Bronchial epithelial cell (primary cell): ENCODE results near the gene TADA2A. TPM values are rescaled to one million over a fixed set of nuclear protein-coding genes. Genes with fewer than 3 reads are reported as not detected.
"Not testable (repeated sequence)": the region's sequence is repeated elsewhere in the genome, so short reads cannot be mapped to it uniquely, and the experiment has no call there.

ENCODE experiments used
- DNase-seq: peaks from one replicate; pipeline ENCODE4 v3.0.0-alpha.2; 2010; ENCODE audit warnings: low read depth
- FAIRE-seq: peaks from 2 replicates; lab custom pipeline; 2011; peaks lifted over from hg19 to GRCh38; lab: Jason Lieb, UNC
- H3K27me3 ChIP-seq: 2 replicates; pipeline ENCODE4 v1.5.1; 2011; ENCODE audit warnings: low read length; ENCODE audit not compliant: control insufficient read depth, insufficient read depth
- H3K36me3 ChIP-seq: 2 replicates; pipeline ENCODE4 v1.5.1; 2011; ENCODE audit warnings: low read length; ENCODE audit not compliant: control insufficient read depth, insufficient read depth
- H3K4me3 ChIP-seq: 2 replicates; pipeline ENCODE4 v1.5.1; 2011; ENCODE audit warnings: mild to moderate bottlenecking, low read depth, low read length, control low read depth
- total RNA-seq: library from RNA; depleted of rRNA; stranded (reverse); fragments of >200 nt; gene quantifications from 2 replicates; pipeline ENCODE4 v1.2.1, GENCODE V29; 2014
- TF ChIP-seq, protein P1 (sequence below): IDR thresholded peaks from 2 replicates; pipeline ENCODE4 v1.5.1; 2011; ENCODE audit warnings: mild to moderate bottlenecking, moderate library complexity, low read length, control low read depth, inconsistent platforms; ENCODE audit not compliant: insufficient read depth, severe bottlenecking

Gene TADA2A
- total RNA-seq, 1 donor from 2014 or later, result 15.8 TPM

DNA sequence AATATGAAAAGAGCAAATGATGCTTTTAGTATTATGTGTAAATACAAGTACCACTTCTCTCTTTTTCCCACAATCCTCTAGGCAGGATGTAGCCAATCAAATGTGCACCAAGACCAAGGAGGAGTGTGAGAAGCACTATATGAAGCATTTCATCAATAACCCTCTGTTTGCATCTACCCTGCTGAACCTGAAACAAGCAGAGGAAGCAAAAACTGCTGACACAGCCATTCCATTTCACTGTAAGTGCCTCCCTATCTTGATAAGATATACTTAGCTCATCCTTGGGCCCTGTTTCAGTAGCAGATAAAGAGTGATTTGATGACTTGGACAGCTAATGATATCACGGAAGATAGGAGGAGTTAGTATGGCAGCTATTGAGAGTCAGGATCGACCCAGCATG lies 33.7 kb downstream of the TADA2A start:
- TF ChIP-seq, protein P1, sequence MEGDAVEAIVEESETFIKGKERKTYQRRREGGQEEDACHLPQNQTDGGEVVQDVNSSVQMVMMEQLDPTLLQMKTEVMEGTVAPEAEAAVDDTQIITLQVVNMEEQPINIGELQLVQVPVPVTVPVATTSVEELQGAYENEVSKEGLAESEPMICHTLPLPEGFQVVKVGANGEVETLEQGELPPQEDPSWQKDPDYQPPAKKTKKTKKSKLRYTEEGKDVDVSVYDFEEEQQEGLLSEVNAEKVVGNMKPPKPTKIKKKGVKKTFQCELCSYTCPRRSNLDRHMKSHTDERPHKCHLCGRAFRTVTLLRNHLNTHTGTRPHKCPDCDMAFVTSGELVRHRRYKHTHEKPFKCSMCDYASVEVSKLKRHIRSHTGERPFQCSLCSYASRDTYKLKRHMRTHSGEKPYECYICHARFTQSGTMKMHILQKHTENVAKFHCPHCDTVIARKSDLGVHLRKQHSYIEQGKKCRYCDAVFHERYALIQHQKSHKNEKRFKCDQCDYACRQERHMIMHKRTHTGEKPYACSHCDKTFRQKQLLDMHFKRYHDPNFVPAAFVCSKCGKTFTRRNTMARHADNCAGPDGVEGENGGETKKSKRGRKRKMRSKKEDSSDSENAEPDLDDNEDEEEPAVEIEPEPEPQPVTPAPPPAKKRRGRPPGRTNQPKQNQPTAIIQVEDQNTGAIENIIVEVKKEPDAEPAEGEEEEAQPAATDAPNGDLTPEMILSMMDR, result no peak
- Histone ChIP-seq H3K36me3 (peaks cover 9% of the 10 kb centered on the region), H3K4me3 (no peak overlapping the region), H3K27me3 (no peaks in the 10 kb centered on the region)
- no peak for FAIRE-seq
- no peak for DNase-seq

DNA sequence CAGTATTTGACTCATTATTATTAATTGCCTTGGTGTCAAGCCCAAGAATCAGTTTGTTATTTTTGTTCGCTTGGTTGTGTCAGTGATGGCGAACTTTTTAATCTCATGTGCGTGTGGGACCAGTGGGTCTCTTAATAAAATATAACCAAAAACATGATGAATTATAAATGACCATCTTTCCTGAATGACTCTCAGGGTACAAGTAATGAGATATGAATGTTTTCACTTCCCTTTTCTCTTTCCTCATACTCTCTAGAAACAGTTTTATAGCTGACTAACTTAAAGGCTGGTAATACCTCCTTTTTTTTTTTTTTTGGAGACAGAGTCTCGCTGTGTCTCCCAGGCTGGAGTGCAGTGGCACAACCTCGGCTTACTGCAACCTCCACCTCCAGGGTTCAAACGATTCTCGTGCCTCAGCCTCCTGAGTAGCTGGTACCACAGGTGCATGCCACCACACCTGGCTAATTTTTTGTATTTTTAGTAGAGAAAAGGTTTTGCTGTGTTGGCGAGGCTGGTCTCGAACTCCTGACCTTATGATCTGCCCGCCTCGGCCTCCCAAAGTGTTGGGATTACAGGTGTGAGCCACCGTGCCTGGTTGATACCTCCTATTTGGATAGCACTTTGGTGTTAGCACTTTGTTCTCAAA lies 34.8 kb downstream of the TADA2A start:
- not testable (repeated sequence) for H3K36me3 ChIP-seq, FAIRE-seq, H3K27me3 ChIP-seq, H3K4me3 ChIP-seq, DNase-seq

DNA sequence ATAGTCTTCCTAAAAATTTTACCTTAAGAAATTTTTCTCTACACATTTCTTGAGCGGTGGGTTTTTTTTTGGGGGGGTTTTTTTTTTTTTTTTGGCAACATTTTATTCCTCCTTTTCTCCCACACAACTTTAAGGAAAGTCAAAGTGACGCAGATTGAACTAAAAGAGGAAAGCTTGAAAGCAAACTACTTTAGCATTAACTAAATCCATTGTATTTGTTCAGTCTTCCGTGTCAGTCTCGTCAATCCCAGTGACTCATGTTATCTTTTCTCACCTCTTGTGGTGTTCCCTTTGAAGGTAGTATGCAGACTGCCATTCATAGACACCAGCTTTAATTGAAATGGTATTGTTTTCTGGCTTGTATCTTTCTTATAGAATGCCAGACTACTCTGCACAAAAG lies 39.3 kb downstream of the TADA2A start:
- DNase-seq (peak; percentile 91), FAIRE-seq (no peak)
- TF ChIP-seq, protein P1, result no peak
- Histone ChIP-seq H3K27me3 (no peaks in the 10 kb centered on the region), H3K36me3 (peaks cover 5% of the 10 kb centered on the region), H3K4me3 (no peak overlapping the region)

DNA sequence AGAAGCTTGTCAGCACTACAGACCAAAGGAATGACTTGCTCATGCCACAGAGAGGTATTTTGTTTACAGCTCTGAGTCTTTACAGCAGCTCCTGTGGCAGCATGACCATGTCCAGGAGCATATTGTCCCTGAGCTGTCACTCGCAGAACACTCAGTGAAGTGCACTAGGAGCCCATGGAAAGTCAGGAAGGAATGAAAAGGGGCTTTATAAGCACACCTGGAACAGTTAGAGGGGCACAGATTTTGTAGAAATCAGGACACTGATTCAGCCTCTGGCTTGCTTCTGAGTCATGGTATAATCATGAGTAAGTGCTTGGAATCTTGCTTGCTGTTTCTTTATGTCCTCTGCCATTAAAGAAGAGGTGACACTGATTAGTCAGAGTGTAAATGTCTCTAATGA lies 41.0 kb downstream of the TADA2A start:
- FAIRE-seq, result no peak
- TF ChIP-seq, protein P1, result no peak
- H3K36me3 ChIP-seq, result no peaks in the 10 kb centered on the region
- H3K27me3 ChIP-seq, result no peaks in the 10 kb centered on the region
- peak; percentile 78 for DNase-seq
- H3K4me3 ChIP-seq, result no peak overlapping the region

DNA sequence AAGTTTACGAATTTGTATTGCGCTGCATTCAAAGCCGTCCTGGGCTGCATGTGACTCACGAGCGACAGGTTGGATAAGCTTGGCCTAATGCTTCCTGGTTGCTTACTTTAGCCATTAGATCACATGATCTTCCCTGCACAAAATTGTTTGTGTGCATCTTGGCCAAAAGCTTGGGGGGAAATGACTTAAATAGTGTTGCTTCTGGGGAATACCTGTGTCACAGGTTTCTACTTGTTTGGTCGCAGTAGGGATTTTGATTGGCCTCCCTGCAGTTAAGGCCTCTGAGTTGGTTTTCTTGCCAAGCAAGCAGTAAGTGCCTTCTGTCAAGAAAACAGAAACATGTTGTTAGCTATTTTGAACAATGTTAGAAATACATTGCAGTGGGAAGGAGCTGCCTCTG lies 43.4 kb downstream of the TADA2A start:
- DNase-seq (peak; percentile 95), FAIRE-seq (no peak)

DNA sequence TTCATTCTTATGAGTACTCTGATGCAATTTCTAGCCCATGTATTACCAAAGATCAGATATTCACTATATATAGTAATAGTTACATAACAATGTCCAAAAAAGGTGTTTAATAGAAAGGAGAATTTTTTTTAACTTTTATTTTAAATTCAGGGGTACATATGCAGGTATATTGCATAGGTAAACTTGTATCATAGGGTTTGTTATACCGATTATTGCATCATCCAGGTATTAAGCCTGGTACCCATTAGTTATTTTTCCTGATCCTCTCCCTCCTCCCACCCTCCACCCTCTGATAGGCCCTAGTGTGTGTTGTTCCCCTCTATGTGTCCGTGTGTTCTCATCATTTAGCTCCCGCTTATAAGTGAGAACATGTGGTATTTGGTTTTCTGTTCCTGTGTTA lies 51.1 kb downstream of the TADA2A start:
- not testable (repeated sequence) for H3K36me3 ChIP-seq, H3K27me3 ChIP-seq, H3K4me3 ChIP-seq, FAIRE-seq, DNase-seq

More for the DNA sequence above, 43.4 kb downstream of the TADA2A start:
- TF ChIP-seq, protein P1, result no peak
- no peaks in the 10 kb centered on the region for H3K36me3 ChIP-seq
- H3K4me3 ChIP-seq, result no peak overlapping the region
- H3K27me3 ChIP-seq, result no peaks in the 10 kb centered on the region

DNA sequence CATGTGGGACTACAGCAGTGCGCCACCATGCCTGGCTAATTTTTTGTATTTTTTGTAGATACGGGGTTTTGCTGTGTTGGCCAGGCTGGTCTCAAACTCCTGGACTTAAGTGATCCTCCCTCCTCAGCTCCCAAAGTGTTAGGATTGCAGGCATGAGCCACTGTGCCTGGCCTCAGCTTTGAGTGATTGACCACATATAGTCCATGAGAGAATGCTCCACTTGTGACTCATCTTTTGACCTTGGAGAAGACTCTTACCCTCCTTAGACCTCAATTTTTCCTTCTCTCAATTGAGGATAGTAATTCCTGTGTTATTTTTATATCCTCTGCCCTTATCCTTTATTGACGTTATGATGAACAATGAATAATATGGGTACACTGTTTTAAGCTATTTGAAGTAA lies 52.1 kb downstream of the TADA2A start:
- H3K36me3 ChIP-seq, result peaks cover 1% of the 10 kb centered on the region
- no peak overlapping the region for H3K4me3 ChIP-seq
- H3K27me3 ChIP-seq, result no peaks in the 10 kb centered on the region
- FAIRE-seq (no peak), DNase-seq (no peak)
- TF ChIP-seq, protein P1, result no peak
